ENCODE data around the gene ZFP69B. TPM values are rescaled to one million over a fixed set of nuclear protein-coding genes. Genes with fewer than 3 reads are reported as not detected.
"Not testable (repeated sequence)": the region's sequence is repeated elsewhere in the genome, so short reads cannot be mapped to it uniquely, and the experiment has no call there.

Gene ZFP69B
- total and polyA plus RNA-seq, 5 donors = 0.29 to 1.2 (median 1.1) TPM

DNA sequence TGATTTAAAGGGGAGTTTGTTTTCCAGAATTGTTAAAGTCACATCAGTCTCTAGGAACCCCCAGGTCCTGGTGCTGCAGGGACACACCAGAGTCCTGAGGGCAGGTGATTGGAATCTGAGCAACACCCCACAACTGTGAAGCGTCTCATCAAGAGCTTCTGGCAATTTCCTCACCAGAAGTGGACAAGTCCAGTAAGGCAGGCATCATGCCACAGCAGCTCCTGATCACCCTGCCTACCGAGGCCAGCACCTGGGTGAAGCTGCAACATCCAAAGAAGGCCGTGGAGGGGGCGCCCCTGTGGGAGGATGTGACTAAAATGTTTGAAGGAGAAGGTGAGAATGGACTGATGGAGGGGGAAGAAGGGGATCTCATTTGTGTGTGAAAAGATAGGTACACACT lies 28.9 kb downstream of the ZFP69B start:
- intact Hi-C loops (cut with DNase I) = no loop called here
- Histone ChIP-seq H3K27ac (ENCODE audit: low read length) (no peak overlapping the region), H3K27me3 (ENCODE audit: control insufficient read depth, insufficient read depth) (no peaks in the 10 kb centered on the region), H3K4me3 (ENCODE audit: low read length) (no peak overlapping the region), H3K4me1 (ENCODE audit: control insufficient read depth, insufficient read depth, low read length) (no peaks in the 10 kb centered on the region), H3K9me3 (ENCODE audit: control insufficient read depth, low read length) (no peaks in the 10 kb centered on the region)
- WGBS = 88% methylated on average over 4 of the region's 4 CpGs
- no peak for DNase-seq
- no peak for ATAC-seq

DNA sequence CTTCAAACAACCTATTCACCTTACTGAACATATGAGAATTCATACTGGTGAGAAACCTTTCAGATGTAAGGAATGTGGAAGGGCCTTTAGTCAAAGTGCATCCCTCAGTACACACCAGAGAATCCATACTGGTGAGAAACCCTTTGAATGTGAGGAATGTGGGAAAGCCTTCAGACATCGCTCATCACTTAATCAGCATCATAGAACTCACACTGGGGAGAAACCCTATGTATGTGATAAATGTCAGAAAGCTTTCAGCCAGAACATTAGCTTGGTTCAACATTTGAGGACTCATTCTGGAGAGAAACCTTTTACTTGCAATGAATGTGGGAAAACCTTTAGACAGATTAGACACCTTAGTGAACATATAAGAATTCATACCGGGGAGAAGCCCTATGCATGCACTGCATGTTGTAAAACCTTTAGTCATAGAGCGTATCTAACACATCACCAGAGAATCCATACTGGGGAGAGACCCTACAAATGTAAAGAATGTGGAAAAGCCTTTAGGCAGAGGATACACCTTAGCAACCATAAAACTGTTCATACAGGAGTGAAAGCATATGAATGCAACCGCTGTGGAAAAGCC lies 45.1 kb downstream of the ZFP69B start:
- no peaks in the 10 kb centered on the region for H3K4me1 ChIP-seq (ENCODE audit: control insufficient read depth, insufficient read depth, low read length)
- no peak for DNase-seq
- H3K27me3 ChIP-seq (ENCODE audit: control insufficient read depth, insufficient read depth) = no peaks in the 10 kb centered on the region
- H3K4me3 ChIP-seq (ENCODE audit: low read length) = no peak overlapping the region
- peaks cover 7% of the 10 kb centered on the region for H3K9me3 ChIP-seq (ENCODE audit: control insufficient read depth, low read length)
- H3K27ac ChIP-seq (ENCODE audit: low read length) = no peak overlapping the region
- intact Hi-C loops (cut with DNase I) = no loop called here
- no peak for ATAC-seq
- 98% methylated on average over 4 of the region's 4 CpGs for WGBS

DNA sequence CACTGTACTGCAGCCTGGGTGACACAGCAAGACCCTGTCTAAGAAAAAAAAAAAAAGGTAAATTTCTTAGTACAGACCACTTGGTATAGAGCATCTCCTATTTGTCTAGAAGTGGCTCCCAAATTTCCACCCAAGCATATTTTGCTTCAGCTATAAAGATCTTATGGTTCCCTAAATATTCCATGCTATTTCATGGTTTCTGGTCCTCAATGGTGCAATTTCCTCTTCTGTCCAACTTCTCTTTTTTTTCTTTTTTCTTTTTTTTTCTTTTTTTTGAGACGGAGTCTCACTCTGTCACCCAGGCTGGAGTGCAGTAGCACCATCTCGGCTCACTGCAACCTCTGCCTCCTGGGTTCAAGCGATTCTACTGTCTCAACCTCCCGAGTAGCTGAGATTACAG lies 52.4 kb downstream of the ZFP69B start:
- WGBS = 98% methylated on average over 4 of the region's 4 CpGs
- ATAC-seq; H3K9me3 ChIP-seq (ENCODE audit: control insufficient read depth, low read length); H3K27me3 ChIP-seq (ENCODE audit: control insufficient read depth, insufficient read depth); H3K4me3 ChIP-seq (ENCODE audit: low read length); H3K4me1 ChIP-seq (ENCODE audit: control insufficient read depth, insufficient read depth, low read length); DNase-seq; intact Hi-C loops (cut with DNase I); H3K27ac ChIP-seq (ENCODE audit: low read length): not testable (repeated sequence)

DNA sequence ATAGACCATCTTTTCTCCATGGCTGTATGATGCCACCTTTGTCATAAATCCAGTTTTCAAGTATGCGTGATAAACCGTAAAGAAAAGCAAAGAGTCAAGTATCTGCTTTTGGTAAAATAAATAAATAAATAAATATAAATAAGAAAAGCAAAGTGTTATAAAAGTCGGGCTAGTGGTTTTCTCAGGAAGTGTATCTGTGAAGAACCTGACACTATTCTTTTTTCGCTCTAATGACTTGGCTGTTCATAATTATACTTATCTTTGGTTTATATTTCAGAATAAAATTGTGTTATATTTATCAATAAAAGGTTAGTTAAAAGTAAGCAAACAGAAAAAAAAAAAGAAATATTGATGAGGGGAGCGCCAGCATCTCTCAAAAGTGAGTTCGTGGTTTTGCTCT lies 57.7 kb downstream of the ZFP69B start:
- Histone ChIP-seq H3K4me1 (ENCODE audit: control insufficient read depth, insufficient read depth, low read length) (peaks cover 3% of the 10 kb centered on the region), H3K27me3 (ENCODE audit: control insufficient read depth, insufficient read depth) (no peaks in the 10 kb centered on the region), H3K4me3 (ENCODE audit: low read length) (peak overlapping the region; percentile 84), H3K9me3 (ENCODE audit: control insufficient read depth, low read length) (no peaks in the 10 kb centered on the region), H3K27ac (ENCODE audit: low read length) (peak overlapping the region; percentile 79)
- DNase-seq (no peak), ATAC-seq (no peak)
- WGBS = 65% methylated on average over 6 of the region's 6 CpGs
- intact Hi-C loops (cut with DNase I) = no loop called here

DNA sequence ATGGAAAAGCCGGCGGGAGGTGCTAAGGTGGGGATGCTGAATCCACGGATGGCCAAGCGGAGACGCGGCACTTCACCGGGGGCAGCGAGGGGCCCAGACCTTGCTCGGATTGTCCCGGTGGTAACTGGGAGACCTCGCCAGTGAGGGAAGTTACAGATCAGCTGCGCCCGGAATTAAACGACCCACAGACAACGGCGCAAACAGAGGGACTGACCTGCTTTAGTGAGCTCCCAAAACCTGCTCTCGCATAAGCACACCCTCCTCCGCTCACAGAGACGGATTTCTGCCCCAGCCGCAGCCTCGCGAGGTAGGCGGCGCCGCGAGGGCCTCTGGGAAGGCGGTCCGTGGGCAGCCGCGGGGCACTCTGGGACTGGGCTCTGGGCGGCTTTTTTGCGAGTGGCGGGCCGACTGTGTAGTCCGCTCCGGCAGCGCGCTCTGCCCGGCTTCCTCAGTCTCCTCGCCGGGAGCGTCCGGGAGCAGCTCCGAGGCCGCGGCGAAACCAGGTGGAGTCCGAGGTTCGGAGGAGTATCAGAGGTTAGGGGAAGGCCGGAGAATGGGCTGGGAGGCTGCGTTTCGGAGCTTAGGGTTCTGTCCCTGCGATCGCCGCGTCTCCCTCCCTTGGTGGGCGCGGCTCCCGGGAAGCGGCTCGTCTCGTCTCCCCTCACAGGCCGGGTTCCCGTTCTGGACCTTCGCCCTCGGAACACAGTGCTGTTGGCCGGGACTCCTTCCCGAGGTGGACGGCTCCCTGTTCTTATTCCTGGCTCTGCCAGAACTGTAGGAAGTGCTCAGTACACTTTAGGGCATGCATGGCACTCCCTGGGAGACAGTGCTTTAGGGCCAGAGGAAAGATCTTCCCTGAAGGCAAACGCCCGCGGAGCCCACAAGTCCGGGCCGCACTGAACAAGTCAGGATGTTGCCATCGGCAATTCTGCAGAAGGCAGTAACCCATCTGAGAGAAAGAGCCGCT lies 58.4 kb downstream of the ZFP69B start, which contains the start of gene EXO5:
Gene EXO5 (plus strand): TSS at position 393 of the 967 bp plus-strand sequence. CDS start 5,778 bp downstream, outside the sequence.
- Histone ChIP-seq H3K27me3 (ENCODE audit: control insufficient read depth, insufficient read depth) (no peaks in the 10 kb centered on the region), H3K27ac (ENCODE audit: low read length) (peak within 1 kb of the TSS; percentile 79), H3K4me3 (ENCODE audit: low read length) (peak within 1 kb of the TSS; percentile 84), H3K9me3 (ENCODE audit: control insufficient read depth, low read length) (no peaks in the 10 kb centered on the region), H3K4me1 (ENCODE audit: control insufficient read depth, insufficient read depth, low read length) (peaks cover 3% of the 10 kb centered on the region)
- intact Hi-C loops (cut with DNase I) = no loop called here
- WGBS = under 1% methylated on average over 76 of the region's 76 CpGs
- ATAC-seq (peak; percentile 99), DNase-seq (peak; percentile 82 to 94 (median 93))

Other genes with a start within 250 kb of the ZFP69B start
- gene TMCO2, start 202.5 kb upstream of the ZFP69B start, total RNA-seq = not detected
- gene TMCO2, start 202.5 kb upstream of the ZFP69B start, polyA plus RNA-seq = not detected
- gene ZMPSTE24, start 192.2 kb upstream of the ZFP69B start, total RNA-seq = 10 to 100 TPM; 29.0 to 43.4 (median 34.7) TPM
- 23.5 TPM for gene ZMPSTE24, start 192.2 kb upstream of the ZFP69B start, polyA plus RNA-seq
- gene COL9A2, start 133.2 kb upstream of the ZFP69B start, total RNA-seq = 1 to 10 TPM in 2 of 4 donors, under 1 TPM in 2; 0.40 to 2.0 (median 1.1) TPM
- gene COL9A2, start 133.2 kb upstream of the ZFP69B start, polyA plus RNA-seq = 1.8 TPM
- gene SMAP2, start 76.7 kb upstream of the ZFP69B start, total RNA-seq = 10 to 100 TPM; 10.9 to 23.1 (median 17.7) TPM
- gene SMAP2, start 76.7 kb upstream of the ZFP69B start, polyA plus RNA-seq = 11.2 TPM
- gene ZFP69, start 26.8 kb downstream of the ZFP69B start, total RNA-seq = 1 to 10 TPM; 1.7 to 2.8 (median 2.4) TPM
- gene ZFP69, start 26.8 kb downstream of the ZFP69B start, polyA plus RNA-seq = 1.8 TPM
- gene EXO5, start 58.3 kb downstream of the ZFP69B start, total RNA-seq = 1 to 10 TPM; 3.6 to 6.3 (median 4.8) TPM
- 3.4 TPM for gene EXO5, start 58.3 kb downstream of the ZFP69B start, polyA plus RNA-seq
- 1 to 10 TPM; 6.7 to 8.8 (median 7.7) TPM for gene ZNF684, start 81.2 kb downstream of the ZFP69B start, total RNA-seq
- 6.0 TPM for gene ZNF684, start 81.2 kb downstream of the ZFP69B start, polyA plus RNA-seq
- 1 to 10 TPM; 4.3 to 4.8 (median 4.5) TPM for gene RIMS3, start 215.2 kb downstream of the ZFP69B start, total RNA-seq
- gene RIMS3, start 215.2 kb downstream of the ZFP69B start, polyA plus RNA-seq = 1.5 TPM
- 10 to 100 TPM; 70.6 to 82.6 (median 78.9) TPM for gene NFYC, start 241.2 kb downstream of the ZFP69B start, total RNA-seq
- gene NFYC, start 241.2 kb downstream of the ZFP69B start, polyA plus RNA-seq = 63.6 TPM